Measurements from ENCODE around the gene IL20.

The IL20 gene

DNA sequence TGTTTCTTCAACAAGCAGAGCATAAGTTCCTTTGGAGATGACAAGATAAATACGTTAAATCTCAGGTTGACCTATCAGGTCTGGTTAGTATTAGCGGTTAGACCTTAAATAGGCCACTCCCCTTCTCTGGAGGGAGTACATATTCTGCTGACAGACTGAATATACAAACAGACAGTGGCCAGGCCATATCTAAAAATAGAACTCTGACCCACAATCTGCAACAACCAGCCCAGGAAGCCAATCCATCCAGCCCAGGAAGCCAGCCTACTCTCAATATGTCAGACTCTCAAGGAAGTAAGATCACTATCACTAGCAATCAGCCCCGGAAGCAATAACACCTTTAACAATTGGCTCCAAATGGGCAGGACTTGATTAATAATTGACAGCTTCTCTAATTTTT is 6.7 kb downstream of the IL20 start:
- Histone ChIP-seq H3K4me3 (ENCODE audit: low read depth in 1 of 2, low read length in 2 of 2) (no peak overlapping the region), H3K27me3 (ENCODE audit: control insufficient read depth in 1 of 2, insufficient read depth in 2 of 2, low read length in 2 of 2) (peaks cover 2 to 3% of the 10 kb centered on the region in 2 donors), H3K9ac (ENCODE audit: low read depth in 1 of 2, low read length in 2 of 2) (no peak overlapping the region), H3K36me3 (ENCODE audit: control insufficient read depth in 1 of 2, insufficient read depth in 2 of 2, low read length in 2 of 2) (no peaks in the 10 kb centered on the region), H3K9me3 (ENCODE audit: control insufficient read depth in 1 of 2, low read length in 2 of 2) (peaks cover 6 to 14% of the 10 kb centered on the region in 2 donors), H3K27ac (ENCODE audit: low read depth, low read length) (no peak overlapping the region), H3K4me1 (ENCODE audit: control insufficient read depth in 1 of 2, insufficient read depth in 2 of 2, low read length in 2 of 2) (no peaks in the 10 kb centered on the region)

- H3K4me1 ChIP-seq (ENCODE audit: control insufficient read depth in 1 of 2, insufficient read depth in 2 of 2, low read length in 2 of 2) = no peaks in the 10 kb centered on the region
- peaks cover 0 to 2% of the 10 kb centered on the region in 2 donors for H3K27me3 ChIP-seq (ENCODE audit: control insufficient read depth in 1 of 2, insufficient read depth in 2 of 2, low read length in 2 of 2)
- peaks cover 14 to 21% of the 10 kb centered on the region in 2 donors for H3K9me3 ChIP-seq (ENCODE audit: control insufficient read depth in 1 of 2, low read length in 2 of 2)
- H3K27ac ChIP-seq (ENCODE audit: low read depth, low read length) = no peak overlapping the region
- no peak overlapping the region for H3K9ac ChIP-seq (ENCODE audit: low read depth in 1 of 2, low read length in 2 of 2)
- H3K4me3 ChIP-seq (ENCODE audit: low read depth in 1 of 2, low read length in 2 of 2) = no peak overlapping the region
- no peaks in the 10 kb centered on the region for H3K36me3 ChIP-seq (ENCODE audit: control insufficient read depth in 1 of 2, insufficient read depth in 2 of 2, low read length in 2 of 2)
These were observed 8.3 kb downstream of the IL20 start for GRCh38 chr1:206873603-206874188.

- no peak overlapping the region for H3K27ac ChIP-seq (ENCODE audit: low read depth, low read length)
- no peak overlapping the region for H3K4me3 ChIP-seq (ENCODE audit: low read depth in 1 of 2, low read length in 2 of 2)
- H3K9me3 ChIP-seq (ENCODE audit: control insufficient read depth in 1 of 2, low read length in 2 of 2) = peaks cover 15 to 21% of the 10 kb centered on the region in 2 donors
- no peak overlapping the region for H3K9ac ChIP-seq (ENCODE audit: low read depth in 1 of 2, low read length in 2 of 2)
- H3K4me1 ChIP-seq (ENCODE audit: control insufficient read depth in 1 of 2, insufficient read depth in 2 of 2, low read length in 2 of 2) = no peaks in the 10 kb centered on the region
- H3K36me3 ChIP-seq (ENCODE audit: control insufficient read depth in 1 of 2, insufficient read depth in 2 of 2, low read length in 2 of 2) = no peaks in the 10 kb centered on the region
- H3K27me3 ChIP-seq (ENCODE audit: control insufficient read depth in 1 of 2, insufficient read depth in 2 of 2, low read length in 2 of 2) = no peaks in the 10 kb centered on the region
These were observed 10.4 kb downstream of the IL20 start for GRCh38 chr1:206875752-206876377.

GRCh38 chr1:206878456-206878855 is 13.0 kb downstream of the IL20 start:
- Histone ChIP-seq H3K36me3 (ENCODE audit: control insufficient read depth in 1 of 2, insufficient read depth in 2 of 2, low read length in 2 of 2) (no peaks in the 10 kb centered on the region), H3K27ac (ENCODE audit: low read depth, low read length) (no peak overlapping the region), H3K4me1 (ENCODE audit: control insufficient read depth in 1 of 2, insufficient read depth in 2 of 2, low read length in 2 of 2) (no peaks in the 10 kb centered on the region), H3K9ac (ENCODE audit: low read depth in 1 of 2, low read length in 2 of 2) (no peak overlapping the region), H3K4me3 (ENCODE audit: low read depth in 1 of 2, low read length in 2 of 2) (no peak overlapping the region), H3K9me3 (ENCODE audit: control insufficient read depth in 1 of 2, low read length in 2 of 2) (peaks cover 13 to 15% of the 10 kb centered on the region in 2 donors), H3K27me3 (ENCODE audit: control insufficient read depth in 1 of 2, insufficient read depth in 2 of 2, low read length in 2 of 2) (no peaks in the 10 kb centered on the region)

GRCh38 chr1:206880314-206880713 is 14.9 kb downstream of the IL20 start:
- Histone ChIP-seq H3K4me3 (ENCODE audit: low read depth in 1 of 2, low read length in 2 of 2) (no peak overlapping the region), H3K9me3 (ENCODE audit: control insufficient read depth in 1 of 2, low read length in 2 of 2) (peaks cover 13 to 15% of the 10 kb centered on the region in 2 donors), H3K27me3 (ENCODE audit: control insufficient read depth in 1 of 2, insufficient read depth in 2 of 2, low read length in 2 of 2) (no peaks in the 10 kb centered on the region), H3K27ac (ENCODE audit: low read depth, low read length) (no peak overlapping the region), H3K36me3 (ENCODE audit: control insufficient read depth in 1 of 2, insufficient read depth in 2 of 2, low read length in 2 of 2) (no peaks in the 10 kb centered on the region), H3K4me1 (ENCODE audit: control insufficient read depth in 1 of 2, insufficient read depth in 2 of 2, low read length in 2 of 2) (no peaks in the 10 kb centered on the region), H3K9ac (ENCODE audit: low read depth in 1 of 2, low read length in 2 of 2) (no peak overlapping the region)

GRCh38 chr1:206882555-206882954 is 17.1 kb downstream of the IL20 start:
- H3K9me3 ChIP-seq (ENCODE audit: control insufficient read depth in 1 of 2, low read length in 2 of 2) = peaks cover 7 to 8% of the 10 kb centered on the region in 2 donors
- H3K27me3 ChIP-seq (ENCODE audit: control insufficient read depth in 1 of 2, insufficient read depth in 2 of 2, low read length in 2 of 2) = no peaks in the 10 kb centered on the region
- H3K4me1 ChIP-seq (ENCODE audit: control insufficient read depth in 1 of 2, insufficient read depth in 2 of 2, low read length in 2 of 2) = no peaks in the 10 kb centered on the region
- no peak overlapping the region for H3K27ac ChIP-seq (ENCODE audit: low read depth, low read length)
- no peak overlapping the region for H3K9ac ChIP-seq (ENCODE audit: low read depth in 1 of 2, low read length in 2 of 2)
- no peak overlapping the region for H3K4me3 ChIP-seq (ENCODE audit: low read depth in 1 of 2, low read length in 2 of 2)
- no peaks in the 10 kb centered on the region for H3K36me3 ChIP-seq (ENCODE audit: control insufficient read depth in 1 of 2, insufficient read depth in 2 of 2, low read length in 2 of 2)

DNA sequence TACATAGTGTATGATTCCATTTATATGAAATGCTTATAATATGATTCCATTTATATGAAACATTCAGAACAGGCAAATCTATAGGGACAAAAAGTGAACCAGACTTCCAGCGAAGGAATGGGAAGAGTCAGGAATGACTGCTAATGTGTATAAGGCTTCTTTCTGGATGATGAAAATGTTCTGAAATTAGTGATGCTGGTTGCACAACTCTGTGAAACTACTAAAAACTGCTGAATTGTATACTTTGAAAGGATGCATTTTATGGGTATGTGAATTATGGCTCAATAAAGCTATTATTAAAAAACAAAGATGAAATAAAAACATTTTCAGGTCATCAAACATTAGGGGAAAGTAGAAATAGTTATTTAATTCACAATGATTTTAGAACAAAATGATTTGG is 17.7 kb downstream of the IL20 start:
- no peak overlapping the region for H3K4me3 ChIP-seq (ENCODE audit: low read depth in 1 of 2, low read length in 2 of 2)
- no peaks in the 10 kb centered on the region for H3K27me3 ChIP-seq (ENCODE audit: control insufficient read depth in 1 of 2, insufficient read depth in 2 of 2, low read length in 2 of 2)
- no peaks in the 10 kb centered on the region for H3K4me1 ChIP-seq (ENCODE audit: control insufficient read depth in 1 of 2, insufficient read depth in 2 of 2, low read length in 2 of 2)
- H3K9me3 ChIP-seq (ENCODE audit: control insufficient read depth in 1 of 2, low read length in 2 of 2) = peaks cover 5 to 6% of the 10 kb centered on the region in 2 donors
- H3K9ac ChIP-seq (ENCODE audit: low read depth in 1 of 2, low read length in 2 of 2) = no peak overlapping the region
- H3K36me3 ChIP-seq (ENCODE audit: control insufficient read depth in 1 of 2, insufficient read depth in 2 of 2, low read length in 2 of 2) = no peaks in the 10 kb centered on the region
- no peak overlapping the region for H3K27ac ChIP-seq (ENCODE audit: low read depth, low read length)

- Histone ChIP-seq H3K4me3 (ENCODE audit: low read depth in 1 of 2, low read length in 2 of 2) (no peak overlapping the region), H3K9ac (ENCODE audit: low read depth in 1 of 2, low read length in 2 of 2) (no peak overlapping the region), H3K36me3 (ENCODE audit: control insufficient read depth in 1 of 2, insufficient read depth in 2 of 2, low read length in 2 of 2) (no peaks in the 10 kb centered on the region), H3K9me3 (ENCODE audit: control insufficient read depth in 1 of 2, low read length in 2 of 2) (no peaks in the 10 kb centered on the region), H3K4me1 (ENCODE audit: control insufficient read depth in 1 of 2, insufficient read depth in 2 of 2, low read length in 2 of 2) (no peaks in the 10 kb centered on the region), H3K27ac (ENCODE audit: low read depth, low read length) (no peak overlapping the region), H3K27me3 (ENCODE audit: control insufficient read depth in 1 of 2, insufficient read depth in 2 of 2, low read length in 2 of 2) (no peaks in the 10 kb centered on the region)
These were observed 18.5 kb downstream of the IL20 start for GRCh38 chr1:206883876-206884275.

DNA sequence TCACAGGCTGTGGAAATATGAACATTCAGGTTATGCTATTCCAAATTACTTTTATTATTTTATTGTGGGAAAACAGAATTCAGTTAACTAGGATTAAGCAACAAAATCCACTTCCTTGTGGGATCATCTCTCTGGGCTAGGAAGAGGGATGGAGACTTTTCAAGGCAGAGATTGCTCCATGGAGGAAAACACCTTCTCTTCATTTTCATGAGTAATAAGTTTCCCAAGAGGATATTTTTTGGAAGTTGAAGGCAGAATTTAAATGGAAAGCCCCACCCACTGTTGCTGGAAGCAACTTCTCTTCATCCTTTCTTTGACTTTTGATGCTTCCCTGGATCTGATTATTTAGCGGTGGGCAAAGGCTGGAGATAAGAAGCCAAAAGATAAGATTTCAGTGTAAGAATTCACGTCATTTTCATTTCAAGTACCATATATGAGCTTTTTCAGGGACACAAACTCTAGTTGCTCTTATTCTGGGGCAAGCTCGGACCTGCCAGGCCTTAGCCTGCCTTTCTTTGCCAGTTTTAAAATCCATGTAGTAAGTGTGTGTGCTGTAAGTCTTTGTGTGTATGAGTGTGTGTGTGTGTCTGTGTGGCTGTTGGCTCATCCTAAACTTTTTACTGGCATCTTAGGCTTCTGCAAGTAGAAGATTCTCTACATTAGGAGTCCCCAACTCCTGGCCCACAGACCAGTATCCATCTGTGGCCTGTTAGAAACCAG is 20.1 kb downstream of the IL20 start:
- Histone ChIP-seq H3K9me3 (ENCODE audit: control insufficient read depth in 1 of 2, low read length in 2 of 2) (no peaks in the 10 kb centered on the region), H3K36me3 (ENCODE audit: control insufficient read depth in 1 of 2, insufficient read depth in 2 of 2, low read length in 2 of 2) (no peaks in the 10 kb centered on the region), H3K4me3 (ENCODE audit: low read depth in 1 of 2, low read length in 2 of 2) (no peak overlapping the region), H3K27me3 (ENCODE audit: control insufficient read depth in 1 of 2, insufficient read depth in 2 of 2, low read length in 2 of 2) (no peaks in the 10 kb centered on the region), H3K27ac (ENCODE audit: low read depth, low read length) (no peak overlapping the region), H3K4me1 (ENCODE audit: control insufficient read depth in 1 of 2, insufficient read depth in 2 of 2, low read length in 2 of 2) (peaks cover under 1 to 1% of the 10 kb centered on the region in 2 donors), H3K9ac (ENCODE audit: low read depth in 1 of 2, low read length in 2 of 2) (no peak overlapping the region)

DNA sequence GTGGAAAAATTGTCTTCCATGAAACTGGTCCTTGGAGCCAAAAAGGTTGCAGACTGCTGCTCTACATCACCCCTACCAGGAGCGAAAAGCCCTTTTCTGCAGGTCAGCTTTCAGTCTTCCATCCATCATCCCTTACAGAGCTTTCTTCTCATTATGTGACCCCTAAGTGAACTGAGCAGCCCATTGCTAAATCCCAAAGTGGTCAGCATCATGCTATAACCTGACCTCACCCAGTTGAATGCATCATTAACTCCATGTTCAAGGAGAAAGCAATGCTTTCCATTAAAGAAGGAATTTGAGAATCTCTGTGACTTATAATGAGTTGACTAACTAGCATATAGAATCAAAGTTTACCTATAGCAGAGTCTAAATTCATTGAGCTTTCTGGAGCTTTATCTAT is 21.4 kb downstream of the IL20 start:
- Histone ChIP-seq H3K4me1 (ENCODE audit: control insufficient read depth in 1 of 2, insufficient read depth in 2 of 2, low read length in 2 of 2) (peaks cover 7% of the 10 kb centered on the region in 2 donors), H3K9ac (ENCODE audit: low read depth in 1 of 2, low read length in 2 of 2) (no peak overlapping the region), H3K36me3 (ENCODE audit: control insufficient read depth in 1 of 2, insufficient read depth in 2 of 2, low read length in 2 of 2) (no peaks in the 10 kb centered on the region), H3K4me3 (ENCODE audit: low read depth in 1 of 2, low read length in 2 of 2) (no peak overlapping the region), H3K27ac (ENCODE audit: low read depth, low read length) (no peak overlapping the region), H3K27me3 (ENCODE audit: control insufficient read depth in 1 of 2, insufficient read depth in 2 of 2, low read length in 2 of 2) (no peaks in the 10 kb centered on the region), H3K9me3 (ENCODE audit: control insufficient read depth in 1 of 2, low read length in 2 of 2) (no peaks in the 10 kb centered on the region)

Measured in duodenal mucosa (tissue), 2 donors.